GM18519 (cell line): ENCODE results near the gene FAM237A.

Experiments
- ATAC-seq: cut with Tn5 transposase; IDR thresholded peaks from one replicate; pipeline ENCODE4 v1.9.1; 2021; ENCODE audit warnings: mild to moderate bottlenecking, moderate library complexity; ENCODE audit not compliant: unreplicated experiment, low FRiP score

FAM237A gene

DNA sequence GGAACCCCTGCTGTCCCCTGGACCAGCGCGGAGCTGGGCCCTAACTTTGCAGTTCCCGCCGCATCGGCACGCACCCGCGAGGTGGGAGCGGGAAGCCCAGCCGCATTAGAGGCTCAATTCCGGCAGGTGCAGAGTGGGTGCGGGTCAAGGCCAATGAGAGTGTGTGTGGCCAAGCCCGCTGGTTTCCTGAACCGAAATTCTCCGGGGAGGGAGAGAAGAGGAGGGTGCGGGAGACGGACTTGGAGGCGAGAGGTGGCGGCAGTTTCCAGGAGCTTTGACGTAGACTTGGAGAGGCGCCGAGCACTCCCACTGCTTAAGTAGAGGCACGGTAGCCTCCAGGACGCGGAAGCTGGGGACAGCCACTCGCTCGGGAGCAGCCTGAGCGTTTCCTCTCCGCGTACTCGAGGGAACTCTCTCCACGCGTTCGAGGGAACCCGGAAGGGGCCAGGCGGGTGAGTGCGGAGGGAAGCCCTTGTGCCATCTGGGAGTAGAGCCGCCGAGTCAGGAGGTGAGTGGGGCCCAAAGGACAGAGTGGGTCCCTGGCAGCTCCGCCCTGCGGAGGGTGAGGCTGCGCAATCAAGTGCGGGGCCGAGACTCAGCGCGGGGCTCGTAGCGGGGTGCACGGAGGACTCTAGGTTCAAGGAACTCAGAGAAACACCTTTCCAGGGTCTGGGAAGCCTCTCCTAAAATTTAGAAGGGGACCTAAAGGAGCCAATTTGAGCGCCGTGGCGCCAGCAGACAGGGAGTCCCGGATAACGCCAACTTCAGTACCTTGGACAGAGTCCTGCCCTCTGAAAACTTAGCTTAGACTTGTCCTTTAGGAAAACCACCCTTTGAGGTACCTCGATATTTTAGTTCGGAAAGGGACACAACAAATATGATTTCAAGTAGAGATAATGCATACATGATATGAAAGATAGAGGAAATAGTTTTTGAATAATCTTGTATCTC is at the start of gene FAM237A:
FAM237A (plus strand) TSS at position 413 of the 951 bp plus-strand sequence. CDS start 1,750 bp downstream, outside the sequence.
- ATAC-seq: no peak

DNA sequence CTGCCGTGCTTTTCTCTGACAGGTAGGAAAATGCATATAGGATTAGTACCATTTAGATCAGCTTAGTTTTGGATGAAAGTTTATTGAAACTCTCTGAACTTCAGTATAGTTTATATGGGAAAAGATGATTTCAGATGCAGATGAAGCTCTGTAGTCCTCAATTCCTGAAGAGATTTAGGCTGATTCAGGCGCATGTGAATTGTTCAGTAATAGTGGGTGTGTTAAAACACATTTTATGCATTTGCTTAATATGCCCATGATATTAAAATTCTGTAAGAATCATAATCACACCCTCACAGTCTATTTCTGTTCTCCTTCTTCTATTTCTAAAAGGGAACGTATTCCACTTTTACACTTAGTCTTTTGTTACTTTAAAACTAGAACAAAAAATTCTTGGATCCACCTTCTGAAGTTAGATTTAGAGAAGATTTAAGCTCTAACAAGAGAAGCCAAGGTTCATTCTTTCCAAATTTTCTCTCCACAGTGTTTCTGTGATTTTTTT is 44.5 kb upstream of the FAM237A start:
- no peak for ATAC-seq

DNA sequence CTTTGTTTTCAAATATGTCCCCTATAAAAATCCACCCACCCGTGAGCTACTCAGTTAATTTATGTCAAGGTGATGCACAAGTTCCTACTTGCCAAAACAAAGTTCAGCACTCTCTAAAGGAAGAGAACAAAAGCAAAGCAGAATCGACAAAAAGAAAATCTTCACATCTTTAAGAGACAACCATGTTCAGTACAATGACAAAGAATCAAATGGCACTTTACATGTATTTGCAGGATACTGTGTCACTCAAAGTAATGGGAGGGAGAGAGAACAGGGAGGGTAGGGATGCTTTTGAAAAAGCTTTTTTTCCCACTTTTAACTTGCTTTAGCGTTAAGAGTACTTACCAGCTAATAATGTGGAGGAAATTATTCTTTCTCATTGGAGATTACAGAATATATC is 39.0 kb upstream of the FAM237A start:
- no peak for ATAC-seq

DNA sequence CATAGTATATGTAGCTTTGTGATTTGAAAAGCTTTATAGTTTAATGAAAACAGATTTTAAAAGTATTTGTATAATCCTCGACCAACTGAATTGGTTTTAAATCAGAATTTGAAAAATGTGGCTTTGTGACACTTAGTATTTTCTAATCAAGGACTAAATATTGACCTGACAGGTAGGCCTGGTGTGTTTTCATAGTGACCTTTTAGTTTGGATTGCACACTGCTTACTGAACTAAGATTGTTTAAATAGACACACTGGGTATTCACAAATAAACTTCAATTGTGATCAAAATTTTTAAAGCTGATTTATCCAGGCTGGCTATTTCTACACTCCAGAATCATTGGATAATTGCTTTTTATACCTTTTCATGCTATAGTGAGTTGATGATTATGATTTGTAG is 31.8 kb upstream of the FAM237A start:
- ATAC-seq: no peak

DNA sequence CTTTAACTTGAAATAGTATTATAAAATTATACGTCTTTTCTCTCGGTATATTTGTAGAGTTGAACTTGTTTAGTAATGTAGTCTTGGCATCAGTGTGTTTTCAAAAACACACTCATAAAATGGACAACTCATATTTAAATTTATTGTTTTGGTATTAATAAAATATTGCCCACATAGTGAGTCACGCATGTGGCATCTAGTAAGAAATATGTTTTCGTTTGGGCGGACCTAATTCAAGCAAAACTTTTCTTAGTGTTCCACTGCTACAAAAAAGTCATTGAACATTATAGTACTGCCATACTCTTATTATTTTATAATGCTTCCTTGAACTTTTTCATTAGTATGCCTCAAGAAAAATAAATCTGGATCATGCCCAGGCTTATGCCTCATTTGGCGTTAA is 31.1 kb upstream of the FAM237A start:
- no peak for ATAC-seq

DNA sequence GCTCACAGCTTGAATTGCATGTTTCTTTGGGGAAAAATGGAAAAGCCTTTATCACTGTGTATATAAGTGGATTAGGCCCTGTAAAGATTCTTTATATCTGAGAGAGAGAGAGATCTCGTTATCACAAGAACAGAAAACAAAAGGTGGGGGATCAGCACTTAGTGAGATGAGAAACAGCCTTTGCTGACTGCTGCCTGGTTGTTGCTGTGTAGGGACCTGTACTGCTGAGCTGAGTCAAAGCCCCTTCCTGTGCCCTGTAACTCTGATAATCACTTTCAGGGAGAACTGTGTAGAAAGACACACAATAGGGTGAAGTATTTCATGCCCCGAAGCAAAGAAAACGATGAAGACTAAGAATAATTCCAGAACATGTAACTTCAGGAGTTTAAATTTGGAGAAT is 30.6 kb upstream of the FAM237A start:
- ATAC-seq: no peak

DNA sequence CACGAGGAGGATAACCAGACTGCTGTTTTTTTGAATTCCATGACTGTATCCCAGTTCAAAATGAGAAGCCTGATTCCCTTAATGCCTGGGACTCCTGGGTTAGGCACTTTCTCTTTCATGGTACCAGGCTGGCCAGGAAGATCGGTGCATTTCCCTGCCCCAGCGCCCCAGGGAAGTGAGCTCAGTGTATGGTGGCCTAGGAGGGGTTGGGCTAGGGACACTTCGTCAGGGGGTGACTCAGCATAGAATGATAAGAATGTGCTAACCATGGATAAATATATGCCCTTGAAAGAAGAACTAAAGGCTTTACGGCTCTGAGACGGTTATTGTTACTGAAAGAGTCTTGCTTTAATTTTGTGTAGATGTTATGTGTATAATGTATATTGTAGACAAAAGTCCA is 27.5 kb upstream of the FAM237A start:
- no peak for ATAC-seq

DNA sequence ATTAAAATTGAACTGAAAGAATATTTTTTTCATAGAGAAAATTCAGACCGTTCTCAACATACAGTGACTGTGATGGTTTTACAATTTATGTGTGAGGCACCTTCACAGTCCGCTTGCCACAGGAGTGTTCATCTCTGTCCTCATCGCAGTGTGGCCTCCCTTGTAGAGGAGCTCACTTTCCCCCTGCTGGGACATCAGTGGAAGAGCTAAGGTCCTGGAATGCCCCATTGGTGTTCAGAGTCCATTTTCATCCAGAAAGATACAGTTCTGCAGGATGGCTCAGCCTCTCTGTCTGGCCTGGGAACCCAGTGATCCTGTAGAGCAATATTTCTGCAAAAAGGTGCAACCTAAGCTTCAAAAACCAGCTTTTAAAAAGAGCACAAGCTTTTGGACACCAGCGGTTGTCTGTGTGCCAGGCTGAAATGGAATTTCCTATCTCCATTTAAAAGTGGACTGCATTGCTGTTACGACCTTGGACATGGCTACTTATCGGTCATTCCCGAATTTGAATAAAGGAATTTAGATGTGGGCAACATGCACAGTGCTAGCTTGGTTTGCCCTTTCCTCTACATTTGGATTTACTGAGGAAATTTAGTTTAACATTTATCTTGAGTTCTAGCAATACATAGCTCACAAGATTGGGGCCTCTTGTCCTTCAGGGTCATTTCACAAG is 26.7 kb upstream of the FAM237A start:
- ATAC-seq: no peak

DNA sequence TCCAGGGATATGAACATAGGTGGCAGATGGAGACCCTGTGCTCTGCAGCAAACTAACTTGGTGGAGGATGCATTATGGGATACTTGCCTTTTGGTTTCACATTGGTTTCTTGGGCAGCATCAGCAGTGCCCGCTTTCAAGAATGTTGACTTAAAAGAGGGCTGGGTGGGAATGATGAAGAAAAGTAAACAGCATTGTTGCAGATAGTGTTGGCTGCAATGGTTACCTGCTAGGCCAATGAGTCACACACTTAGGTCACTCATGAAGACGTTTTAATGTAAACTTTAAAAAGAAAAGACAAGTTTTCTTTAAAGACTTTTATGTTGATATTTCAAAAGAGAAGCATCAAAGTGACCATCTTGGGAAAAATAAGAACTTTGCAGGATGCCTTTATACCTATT is 26.1 kb upstream of the FAM237A start:
- ATAC-seq: no peak

DNA sequence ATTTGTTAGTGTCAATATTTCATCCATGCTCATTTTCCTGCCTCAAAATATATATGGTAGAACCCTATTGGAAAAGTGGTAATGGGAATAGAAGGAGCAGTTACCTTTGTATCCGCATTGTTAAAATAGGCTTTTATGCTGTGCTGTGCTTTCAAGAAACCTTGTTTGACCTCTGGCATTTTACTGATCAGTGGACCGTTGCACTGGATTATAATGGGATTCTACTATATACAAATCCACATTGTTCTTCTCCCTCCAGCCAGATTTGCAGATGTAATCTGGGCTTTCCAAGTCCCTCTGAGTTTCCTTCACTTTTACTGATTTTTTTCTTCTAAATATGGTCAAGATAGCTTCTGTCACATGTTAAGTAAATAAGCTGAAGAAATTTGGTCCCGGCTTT is 23.3 kb upstream of the FAM237A start:
- ATAC-seq: no peak

DNA sequence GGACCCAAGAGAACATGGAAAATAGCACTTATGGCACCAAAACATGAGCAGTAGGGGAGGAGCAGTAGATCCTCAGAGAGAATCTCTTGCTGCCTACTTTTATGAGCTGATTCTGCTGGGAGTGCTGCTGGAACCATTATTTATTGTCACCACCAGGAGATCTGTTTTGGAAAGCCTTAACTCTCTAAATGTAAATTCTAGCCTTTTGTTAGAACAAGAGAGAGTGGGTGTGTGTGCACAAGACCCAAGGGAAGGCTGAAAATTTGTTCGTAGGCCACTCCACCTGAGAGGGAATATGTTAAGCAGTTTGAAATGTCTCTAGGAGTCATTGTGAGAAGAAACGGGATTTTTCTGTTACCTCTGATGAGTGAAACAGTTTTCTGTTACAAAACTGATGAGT is 16.2 kb upstream of the FAM237A start:
- ATAC-seq: no peak

DNA sequence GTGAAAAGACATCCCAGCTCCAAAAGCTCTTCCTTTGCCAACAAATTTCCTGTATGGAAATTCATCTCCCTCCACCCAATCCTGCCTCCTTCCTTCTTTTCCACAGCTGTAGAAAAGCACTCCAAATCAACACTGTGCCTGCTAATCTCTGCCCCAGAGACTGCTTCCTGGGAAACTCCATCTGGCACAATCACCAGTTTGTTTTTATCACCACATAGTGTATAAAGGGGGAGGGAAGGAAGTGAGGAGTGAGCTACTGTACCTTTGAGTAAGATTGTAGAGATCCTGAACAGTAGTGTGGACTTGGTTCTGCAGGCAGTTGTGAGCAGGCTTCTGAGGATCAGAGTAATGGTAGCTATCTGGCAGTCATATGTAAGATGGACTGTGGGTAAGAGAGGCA is 14.7 kb upstream of the FAM237A start:
- no peak for ATAC-seq

DNA sequence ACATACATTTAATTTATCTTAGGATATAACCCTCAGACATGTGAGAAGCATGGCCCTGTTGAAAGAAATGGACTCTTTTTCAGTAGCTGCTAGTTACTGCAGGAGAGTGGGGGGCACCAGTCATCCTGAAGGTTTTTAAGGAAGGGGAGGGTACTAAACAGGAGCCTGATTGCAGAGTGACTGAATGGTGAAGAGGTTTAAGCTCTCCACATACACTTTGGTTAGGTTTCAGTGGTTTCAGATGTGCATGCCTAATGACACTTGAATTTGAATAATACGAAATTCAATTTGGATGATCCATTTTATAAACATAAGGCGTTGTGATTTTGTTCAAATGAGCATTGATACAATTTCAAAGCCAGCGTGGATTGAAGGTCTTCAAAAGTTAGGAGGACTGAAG is 10.9 kb upstream of the FAM237A start:
- no peak for ATAC-seq

DNA sequence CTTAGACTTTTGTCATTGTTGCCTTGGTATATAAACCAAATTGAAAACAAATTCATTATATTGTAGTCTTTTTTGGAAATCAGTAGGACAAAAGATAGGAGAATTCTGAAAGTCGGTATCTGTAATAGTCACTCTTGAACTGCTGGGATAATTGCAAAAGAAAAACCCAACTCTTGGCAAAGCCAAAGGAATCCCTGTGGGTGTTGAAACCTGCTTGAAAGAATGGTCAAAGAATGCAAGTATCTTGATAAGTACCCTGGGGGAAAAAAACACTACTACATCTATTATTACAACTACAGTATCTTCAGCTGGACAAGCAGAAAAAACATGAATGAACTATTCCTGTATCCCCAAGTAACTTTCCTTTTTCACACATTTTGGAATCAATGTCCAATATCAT is 7.3 kb upstream of the FAM237A start:
- ATAC-seq: no peak

DNA sequence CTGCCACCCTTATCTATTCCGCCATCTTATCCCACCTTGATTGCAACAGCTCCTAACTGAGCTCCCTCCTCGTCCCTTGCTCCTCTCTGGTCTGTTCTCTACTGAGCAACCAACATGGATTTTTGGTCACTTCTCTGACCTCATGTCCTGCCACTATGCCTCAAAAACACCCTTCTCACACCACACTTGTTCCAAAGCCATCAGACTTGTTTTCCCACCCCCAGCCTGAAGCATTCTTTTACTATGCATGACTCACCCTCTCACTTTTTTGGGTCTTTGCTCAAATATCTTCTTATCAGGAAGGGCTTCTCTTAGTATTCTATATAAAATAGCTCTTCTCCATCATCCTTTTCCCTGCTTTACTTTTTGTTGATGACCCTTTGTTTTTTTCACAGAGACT is 2.7 kb upstream of the FAM237A start:
- no peak for ATAC-seq

DNA sequence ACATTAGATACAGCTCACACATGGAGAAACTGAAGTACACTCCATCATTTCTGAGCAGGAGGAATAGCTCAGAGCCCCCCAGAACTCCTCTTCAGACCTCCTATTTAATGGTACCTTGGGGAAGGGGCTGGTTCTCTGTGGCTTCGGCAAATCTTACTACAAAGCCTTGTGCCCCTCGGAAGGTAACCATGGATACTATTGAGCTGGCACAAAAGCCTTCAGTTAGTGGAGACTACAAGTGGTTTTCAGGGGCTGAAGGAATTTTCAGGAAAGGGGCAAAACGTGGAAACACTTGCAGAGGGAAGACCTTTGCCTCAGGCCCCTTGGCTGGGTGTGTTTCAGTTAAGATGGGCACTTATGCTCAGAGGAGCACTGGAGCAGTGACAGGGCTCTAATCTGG is 1.1 kb upstream of the FAM237A start:
- ATAC-seq: no peak

DNA sequence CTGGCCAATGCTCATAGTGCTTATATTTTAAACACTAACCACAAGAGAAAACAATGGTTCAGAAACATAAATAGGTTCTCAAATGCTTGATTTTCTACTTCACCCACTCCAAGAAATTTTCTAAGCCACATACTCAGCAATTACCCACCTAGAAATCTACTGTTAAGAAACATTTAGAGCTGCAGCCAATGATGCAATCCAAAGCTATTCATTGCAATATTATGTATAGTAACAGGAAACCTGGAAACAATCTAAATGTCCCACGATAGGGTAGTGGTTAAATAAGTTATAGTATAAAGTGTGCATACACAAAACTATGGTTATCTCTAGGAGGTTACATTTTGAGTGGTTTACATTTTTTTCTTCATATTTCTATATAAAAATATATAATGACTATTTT is 5.7 kb downstream of the FAM237A start:
- no peak for ATAC-seq

DNA sequence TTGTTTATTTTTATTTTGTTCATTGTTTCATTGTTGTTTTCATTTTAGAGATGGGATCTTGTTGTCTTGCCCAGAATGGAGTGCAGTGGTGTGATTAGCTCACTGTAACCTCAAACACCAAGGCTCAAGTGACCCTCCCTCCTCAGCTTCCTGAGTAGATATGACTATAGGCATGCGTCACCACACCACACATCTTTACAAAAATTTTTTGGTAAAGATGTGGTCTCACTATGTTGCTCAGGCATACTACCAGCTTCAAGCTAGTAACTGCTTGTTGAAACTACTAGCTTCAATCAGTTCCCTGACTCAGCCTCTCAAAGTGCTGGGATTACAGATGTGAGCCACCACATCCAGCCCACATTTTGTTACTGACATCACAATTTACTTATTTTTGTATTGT is 14.8 kb downstream of the FAM237A start:
- ATAC-seq: no peak

DNA sequence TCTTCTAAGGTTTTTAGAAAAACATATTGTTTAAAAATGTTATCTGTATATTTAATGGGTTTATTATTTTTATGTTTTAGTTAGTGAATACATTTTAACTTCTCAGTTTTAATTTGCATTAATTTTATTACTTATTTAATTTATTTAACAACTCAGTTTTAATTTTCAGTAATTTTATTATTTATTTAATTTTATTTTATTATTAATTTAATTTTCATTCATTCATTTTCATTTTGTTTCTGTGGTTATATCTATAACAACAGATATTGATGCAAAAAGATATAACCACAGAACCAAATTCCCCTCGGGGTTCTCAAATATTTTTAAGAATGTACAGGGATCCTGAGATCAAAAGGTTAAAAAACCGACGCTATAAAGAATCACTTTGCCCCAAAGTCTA is 23.0 kb downstream of the FAM237A start:
- no peak for ATAC-seq

DNA sequence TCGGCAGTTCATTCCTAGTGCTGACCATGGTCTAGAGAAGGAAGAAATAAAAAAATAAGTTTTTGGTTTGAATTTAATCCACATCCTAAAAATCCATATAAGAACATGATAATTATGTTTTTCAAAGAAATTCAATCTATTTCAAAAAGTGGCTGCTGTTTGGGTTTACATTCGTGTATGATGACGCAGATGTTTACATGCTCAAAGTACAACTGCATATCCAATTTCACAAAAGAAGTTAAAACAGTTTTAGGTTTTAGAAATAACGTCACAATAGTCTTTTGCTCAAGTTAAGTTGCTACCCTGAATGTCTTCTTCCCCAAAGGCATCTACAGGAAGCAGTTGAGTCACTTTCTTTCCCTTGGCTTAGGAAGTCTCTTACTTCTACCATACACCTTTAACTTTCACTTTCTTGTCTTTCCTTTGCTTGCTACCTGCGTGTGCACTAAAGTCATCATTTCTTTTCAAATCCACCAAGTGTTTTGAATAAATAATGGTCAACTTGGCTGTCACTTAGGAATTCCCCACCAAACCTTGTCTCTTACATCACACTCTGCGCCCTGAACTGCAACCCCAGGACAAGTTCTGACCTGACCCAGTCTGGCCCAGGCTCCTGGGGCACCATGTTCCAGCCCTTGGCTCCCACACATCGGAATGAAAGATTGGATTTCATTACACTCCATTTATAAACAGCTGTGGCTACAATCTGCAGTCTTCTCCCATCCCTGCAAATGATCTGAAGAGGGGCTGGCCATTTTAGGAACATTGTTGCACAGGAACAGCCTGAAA is 28.4 kb downstream of the FAM237A start:
- no peak for ATAC-seq

DNA sequence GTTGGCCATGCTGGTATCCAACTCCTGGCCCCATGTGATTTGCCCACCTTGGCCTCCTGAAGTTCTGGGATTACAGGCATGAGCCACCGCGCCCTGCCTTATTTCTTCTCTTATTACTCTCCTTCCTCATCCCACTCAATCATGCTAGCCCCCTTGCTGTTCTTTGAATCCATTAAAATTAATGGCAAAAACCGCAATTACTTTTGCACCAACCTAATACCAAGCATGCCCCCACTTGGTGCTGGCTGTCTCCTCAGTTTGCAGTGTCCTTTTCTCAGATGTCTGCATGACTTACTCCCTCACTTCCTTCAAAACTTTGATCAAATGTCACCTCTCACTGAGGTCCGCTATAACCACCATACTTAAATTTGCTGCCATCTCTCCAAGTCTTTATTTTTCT is 41.3 kb downstream of the FAM237A start:
- no peak for ATAC-seq
